ENCODE data around the gene RGPD5.
"Not testable (repeated sequence)": the region's sequence is repeated elsewhere in the genome, so short reads cannot be mapped to it uniquely, and the experiment has no call there.

- TF ChIP-seq CTCF, POLR2A (IDR thresholded peaks at IDR 0.05): not testable (repeated sequence)
These were observed 111.7 kb downstream of the RGPD5 start for GRCh38 chr2:109905796-109906195.

All from body of pancreas (tissue), 4 donors.